H9 (cell line): ENCODE data around the gene ZNF783. TPM values are rescaled to one million over a fixed set of nuclear protein-coding genes. Genes with fewer than 3 reads are reported as not detected.

ENCODE experiments used
- DNase-seq: peaks from one replicate; pipeline ENCODE4 v3.0.0-alpha.2; 2017
- H2AFZ ChIP-seq: one replicate; pipeline ENCODE4 v1.6.1; 2013; ENCODE audit warnings: mild to moderate bottlenecking, low read length, control low read depth, moderate library complexity
- H2AK5ac ChIP-seq: 2 replicates; pipeline ENCODE4 v1.6.1; 2013; ENCODE audit warnings: low read length, control low read depth, mixed read lengths; ENCODE audit not compliant: insufficient read length
- H2BK120ac ChIP-seq: one replicate; pipeline ENCODE4 v1.6.1; 2013; ENCODE audit warnings: low read depth, mild to moderate bottlenecking, low read length, control low read depth, inconsistent platforms; ENCODE audit not compliant: poor library complexity, severe bottlenecking
- H2BK12ac ChIP-seq: 2 replicates; pipeline ENCODE4 v1.6.1; 2013; ENCODE audit warnings: low read length, control low read depth, mixed read lengths, low read depth; ENCODE audit not compliant: insufficient read length
- H2BK15ac ChIP-seq: 2 replicates; pipeline ENCODE4 v1.6.1; 2013; ENCODE audit warnings: low read depth, low read length, control low read depth
- H2BK20ac ChIP-seq: one replicate; pipeline ENCODE4 v1.6.1; 2013; ENCODE audit warnings: low read depth, mild to moderate bottlenecking, low read length, control low read depth, inconsistent platforms; ENCODE audit not compliant: poor library complexity, severe bottlenecking
- H2BK5ac ChIP-seq: 2 replicates; pipeline ENCODE4 v1.6.1; 2013; ENCODE audit warnings: low read length, control low read depth, mixed read lengths; ENCODE audit not compliant: insufficient read length
- H3K14ac ChIP-seq: 2 replicates; pipeline ENCODE4 v1.6.1; 2013; ENCODE audit warnings: low read length, control low read depth; ENCODE audit not compliant: insufficient read depth
- H3K18ac ChIP-seq: 2 replicates; pipeline ENCODE4 v1.6.1; 2013; ENCODE audit warnings: low read depth, mild to moderate bottlenecking, mixed read lengths, low read length, control low read depth; ENCODE audit not compliant: insufficient read length
- H3K23ac ChIP-seq: 2 replicates; pipeline ENCODE4 v1.6.1; 2013; ENCODE audit warnings: low read length, control low read depth, mixed read lengths, low read depth; ENCODE audit not compliant: insufficient read length
- H3K23me2 ChIP-seq: 2 replicates; pipeline ENCODE4 v1.6.1; 2013; ENCODE audit warnings: low read depth, mild to moderate bottlenecking, mixed read lengths, low read length, control low read depth; ENCODE audit not compliant: insufficient read length, poor library complexity, severe bottlenecking
- H3K27ac ChIP-seq: 2 replicates; pipeline ENCODE4 v1.5.1; 2013; ENCODE audit warnings: low read length, control low read depth, mixed read lengths, low read depth; ENCODE audit not compliant: insufficient read length
- H3K27me3 ChIP-seq: 2 replicates; pipeline ENCODE4 v1.6.1; 2013; ENCODE audit warnings: low read length, control low read depth, inconsistent platforms; ENCODE audit not compliant: insufficient read depth
- H3K4ac ChIP-seq: 2 replicates; pipeline ENCODE4 v1.6.1; 2013; ENCODE audit warnings: low read depth, mild to moderate bottlenecking, control low read depth, inconsistent platforms, low read length, moderate library complexity
- H3K4me1 ChIP-seq: 2 replicates; pipeline ENCODE4 v1.6.1; 2013; ENCODE audit warnings: low read length, control low read depth, inconsistent platforms; ENCODE audit not compliant: insufficient read depth
- H3K4me2 ChIP-seq: 2 replicates; pipeline ENCODE4 v1.6.1; 2013; ENCODE audit warnings: low read length, control low read depth, mixed read lengths; ENCODE audit not compliant: insufficient read length, insufficient read depth
- H3K56ac ChIP-seq: 2 replicates; pipeline ENCODE4 v1.6.1; 2013; ENCODE audit warnings: low read depth, mild to moderate bottlenecking, mixed read lengths, low read length, control low read depth; ENCODE audit not compliant: insufficient read length
- H3K79me1 ChIP-seq: 2 replicates; pipeline ENCODE4 v1.6.1; 2013; ENCODE audit warnings: low read depth, mild to moderate bottlenecking, moderate library complexity, low read length, control low read depth, inconsistent platforms; ENCODE audit not compliant: insufficient read depth, poor library complexity, severe bottlenecking
- H3K79me2 ChIP-seq: 2 replicates; pipeline ENCODE4 v1.6.1; 2013; ENCODE audit warnings: low read length, control low read depth, inconsistent platforms; ENCODE audit not compliant: insufficient read depth
- H3K9ac ChIP-seq: 2 replicates; pipeline ENCODE4 v1.6.1; 2013; ENCODE audit warnings: low read length, control low read depth, mixed read lengths; ENCODE audit not compliant: insufficient read length; ENCODE audit errors: extremely low read depth
- H3K9me3 ChIP-seq: one replicate; pipeline ENCODE4 v1.6.1; 2013; ENCODE audit warnings: low read depth, low read length, inconsistent platforms; ENCODE audit not compliant: control insufficient read depth
- H3T11ph ChIP-seq: one replicate; pipeline ENCODE4 v1.6.1; 2013; ENCODE audit warnings: mild to moderate bottlenecking, low read length, control low read depth, inconsistent platforms
- H4K20me1 ChIP-seq: one replicate; pipeline ENCODE4 v1.6.1; 2013; ENCODE audit not compliant: control insufficient read depth, insufficient read length, insufficient read depth
- H4K5ac ChIP-seq: 2 replicates; pipeline ENCODE4 v1.6.1; 2013; ENCODE audit warnings: low read depth, mild to moderate bottlenecking, mixed read lengths, low read length, control low read depth; ENCODE audit not compliant: insufficient read length
- H4K8ac ChIP-seq: replicated peaks from 2 replicates; pipeline ENCODE4 v1.6.1; 2013; ENCODE audit warnings: low read length, control low read depth, mixed read lengths, low read depth; ENCODE audit not compliant: insufficient read length
- H4K91ac ChIP-seq: 2 replicates; pipeline ENCODE4 v1.6.1; 2013; ENCODE audit warnings: low read depth, mild to moderate bottlenecking, moderate library complexity, mixed read lengths, low read length, control low read depth; ENCODE audit not compliant: insufficient read length
- H3K27ac Mint-ChIP-seq, 3 experiments: 2 replicates in 2 of 3; 3 replicates in 1 of 3; pipeline ENCODE4 v1.8.0; 2020 to 2021; ENCODE audit warnings: mixed read lengths in 3 of 3, mild to moderate bottlenecking in 1 of 3, moderate library complexity in 1 of 3
- H3K27me3 Mint-ChIP-seq: 2 replicates; pipeline ENCODE4 v1.8.0; 2021; ENCODE audit warnings: low read depth, mild to moderate bottlenecking, moderate library complexity, mixed read lengths
- H3K36me3 Mint-ChIP-seq, 3 experiments: 2 replicates in 2 of 3; 3 replicates in 1 of 3; pipeline ENCODE4 v1.8.0; 2020 to 2021; ENCODE audit warnings: low read depth in 3 of 3, mixed read lengths in 3 of 3; ENCODE audit not compliant: insufficient read depth in 1 of 3
- H3K4me1 Mint-ChIP-seq, 2 experiments: 2 replicates each; pipeline ENCODE4 v1.8.0; 2020; ENCODE audit warnings: mixed read lengths in 2 of 2
- H3K4me3 Mint-ChIP-seq, 2 experiments: 2 replicates in 1 of 2; 3 replicates in 1 of 2; pipeline ENCODE4 v1.8.0; 2020 to 2021; ENCODE audit warnings: mild to moderate bottlenecking in 2 of 2, mixed read lengths in 2 of 2, moderate library complexity in 1 of 2
- H3K9me3 Mint-ChIP-seq, 2 experiments: 2 replicates in 1 of 2; 3 replicates in 1 of 2; pipeline ENCODE4 v1.8.0; 2020; ENCODE audit warnings: mild to moderate bottlenecking in 2 of 2, mixed read lengths in 2 of 2, moderate library complexity in 1 of 2
- WGBS: extraction: QIAGEN DNeasy Blood & Tissue Kit; methylation state at CpG from one replicate; pipeline ENCODE4 v1.1.7; 2013; ENCODE audit warnings: missing lambda C conversion rate, low lambda C conversion rate, mixed read lengths; ENCODE audit not compliant: insufficient read length; ENCODE audit errors: extremely low coverage; 5-methylcytosine and 5-hydroxymethylcytosine counted together
- total RNA-seq: library from RNA; stranded (reverse); gene quantifications from 2 replicates; pipeline ENCODE4 v1.2.1, GENCODE V29; 2021
- TF ChIP-seq, protein P1 (sequence below): fragments of 200-600 bp; sonication (generic); conservative IDR thresholded peaks from 3 replicates; pipeline ENCODE4 v1.8.0; 2021; ENCODE audit warnings: antibody characterized with exemption, mild to moderate bottlenecking

Gene ZNF783
- total RNA-seq, 1 experiment from 2014 or later, result 13.6 TPM

DNA sequence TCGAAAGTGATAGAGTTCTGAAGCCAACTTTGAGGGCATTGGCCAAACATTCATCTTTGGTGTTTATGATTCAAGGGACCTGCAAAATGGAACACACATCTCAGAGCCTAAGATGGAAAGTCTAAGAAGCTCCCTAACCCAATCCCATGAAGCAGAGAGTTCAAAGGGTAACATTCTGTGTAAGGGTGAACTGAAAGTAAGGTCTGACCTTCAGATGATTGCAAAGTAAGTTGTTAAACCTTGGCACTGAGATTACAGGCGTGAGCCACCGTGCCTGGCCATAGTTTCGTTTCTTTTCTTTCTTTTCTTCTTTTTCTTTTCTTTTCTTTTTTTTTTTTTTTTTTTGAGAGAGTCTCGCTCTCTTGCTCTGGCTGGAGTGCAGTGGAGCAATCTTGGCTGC lies 20.3 kb upstream of the ZNF783 start:
- Mint-ChIP-seq H3K27me3 (peaks cover 21% of the 10 kb centered on the region), H3K27ac (no peak overlapping the region), H3K4me3 (peak overlapping the region in 1 of 2 experiments; percentile 98; a peak in 3 of 5 replicates), H3K9me3 (peaks cover 7 to 9% of the 10 kb centered on the region in 2 experiments), H3K4me1 (peaks cover 9% of the 10 kb centered on the region in 2 experiments), H3K36me3 (peaks cover 4 to 11% (median 9%) of the 10 kb centered on the region in 3 experiments; a peak in 6 of 7 replicates)
- H2BK15ac ChIP-seq, result no peak overlapping the region
- no peak overlapping the region for H4K8ac ChIP-seq
- H3K79me2 ChIP-seq, result peaks cover 7% of the 10 kb centered on the region; the same call in 1 of the 2 replicates
- no peak overlapping the region for H2AFZ ChIP-seq
- H3K9me3 ChIP-seq, result no peaks in the 10 kb centered on the region
- H4K20me1 ChIP-seq, result no peaks in the 10 kb centered on the region
- H3K9ac ChIP-seq, result no peak overlapping the region
- TF ChIP-seq, protein P1, sequence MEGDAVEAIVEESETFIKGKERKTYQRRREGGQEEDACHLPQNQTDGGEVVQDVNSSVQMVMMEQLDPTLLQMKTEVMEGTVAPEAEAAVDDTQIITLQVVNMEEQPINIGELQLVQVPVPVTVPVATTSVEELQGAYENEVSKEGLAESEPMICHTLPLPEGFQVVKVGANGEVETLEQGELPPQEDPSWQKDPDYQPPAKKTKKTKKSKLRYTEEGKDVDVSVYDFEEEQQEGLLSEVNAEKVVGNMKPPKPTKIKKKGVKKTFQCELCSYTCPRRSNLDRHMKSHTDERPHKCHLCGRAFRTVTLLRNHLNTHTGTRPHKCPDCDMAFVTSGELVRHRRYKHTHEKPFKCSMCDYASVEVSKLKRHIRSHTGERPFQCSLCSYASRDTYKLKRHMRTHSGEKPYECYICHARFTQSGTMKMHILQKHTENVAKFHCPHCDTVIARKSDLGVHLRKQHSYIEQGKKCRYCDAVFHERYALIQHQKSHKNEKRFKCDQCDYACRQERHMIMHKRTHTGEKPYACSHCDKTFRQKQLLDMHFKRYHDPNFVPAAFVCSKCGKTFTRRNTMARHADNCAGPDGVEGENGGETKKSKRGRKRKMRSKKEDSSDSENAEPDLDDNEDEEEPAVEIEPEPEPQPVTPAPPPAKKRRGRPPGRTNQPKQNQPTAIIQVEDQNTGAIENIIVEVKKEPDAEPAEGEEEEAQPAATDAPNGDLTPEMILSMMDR, result no peak
- H3K56ac ChIP-seq, result no peak overlapping the region
- no peak overlapping the region for H2BK5ac ChIP-seq
- H3T11ph ChIP-seq, result no peak overlapping the region
- no CpG with 5 or more reads among the region's 5 CpGs for WGBS
- no peak overlapping the region for H4K5ac ChIP-seq
- H3K27me3 ChIP-seq, result no peaks in the 10 kb centered on the region
- no peak for DNase-seq
- H2BK12ac ChIP-seq, result no peak overlapping the region
- H3K27ac ChIP-seq, result no peak overlapping the region
- no peak overlapping the region for H2BK20ac ChIP-seq
- no peak overlapping the region for H3K18ac ChIP-seq
- H3K23me2 ChIP-seq, result no peaks in the 10 kb centered on the region
- no peak overlapping the region for H2BK120ac ChIP-seq
- H3K4ac ChIP-seq, result no peak overlapping the region
- peaks cover 2% of the 10 kb centered on the region; the same call in 1 of the 2 replicates for H3K4me1 ChIP-seq
- H4K91ac ChIP-seq, result no peak overlapping the region
- H3K14ac ChIP-seq, result no peak overlapping the region
- no peak overlapping the region for H3K23ac ChIP-seq
- H3K79me1 ChIP-seq, result peaks cover 4% of the 10 kb centered on the region
- no peak overlapping the region for H3K4me2 ChIP-seq
- no peak overlapping the region for H2AK5ac ChIP-seq
